ENCODE measurements around the gene MAML3. TPM values are rescaled to one million over a fixed set of nuclear protein-coding genes. Genes with fewer than 3 reads are reported as not detected.

Gene MAML3
- total and polyA plus RNA-seq, 10 donors, result 0.63 to 18.4 (median 12.7) TPM

DNA sequence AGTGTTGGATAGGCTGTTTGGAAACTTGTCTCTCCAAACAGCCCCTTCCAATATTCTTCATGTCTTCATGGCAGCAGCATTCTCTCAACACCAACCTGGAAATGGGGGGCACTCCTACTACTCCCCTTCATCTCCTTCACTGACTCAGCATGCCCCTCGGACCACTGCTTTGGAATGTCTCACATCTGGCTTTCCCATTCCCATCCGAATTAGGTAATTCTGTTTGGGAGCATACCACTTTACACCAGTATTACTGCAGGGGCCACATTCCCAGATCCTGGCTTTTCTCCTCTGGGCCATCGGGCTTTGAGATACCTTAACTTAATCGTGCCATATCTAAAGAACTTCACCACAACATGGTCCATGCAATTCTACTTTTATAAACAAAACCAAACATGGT, 100.8 kb downstream of the MAML3 start:
- WGBS, 5 donors, result 86 to 96% (median 93%) methylated on average over 4 of the region's 4 CpGs
- Histone ChIP-seq H3K27me3 (replicated peaks in 1 of 7) (peaks cover 0 to 11% (median 0%) of the 10 kb centered on the region in 7 donors), H3K36me3 (no peaks in the 10 kb centered on the region), H3K4me1 (peaks cover 8 to 64% (median 36%) of the 10 kb centered on the region in 6 donors), H3K9me3 (no peaks in the 10 kb centered on the region), H3K4me3 (no peak overlapping the region), H3K27ac (no peak overlapping the region)
- intact Hi-C loops (cut with DNase I; ENCODE audit: low total_unique reads), result no loop called here
- DNase-seq, result no peak
- TF ChIP-seq POLR2A (IDR thresholded peaks at IDR 0.05), result no peak

DNA sequence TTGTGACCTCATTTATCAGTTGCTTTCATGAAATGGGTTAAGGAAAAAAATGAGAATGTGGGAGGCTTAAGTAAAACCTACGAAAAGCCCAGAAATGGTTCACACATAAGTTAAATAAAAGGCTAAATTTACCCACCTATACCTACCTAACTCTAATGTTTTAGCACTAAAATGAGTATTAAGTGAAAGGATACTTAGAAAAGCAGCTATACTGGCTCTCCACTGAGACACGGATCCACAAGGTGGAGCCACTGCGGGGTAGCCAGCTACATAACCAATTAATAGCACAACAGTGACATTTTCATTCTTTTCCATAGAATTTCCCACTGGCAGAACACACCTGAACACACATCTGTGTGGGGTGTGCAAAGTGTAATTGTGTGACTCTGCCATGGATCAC, 101.9 kb downstream of the MAML3 start:
- no peak for TF ChIP-seq POLR2AphosphoS5 (IDR thresholded peaks at IDR 0.05)
- no peak for TF ChIP-seq POLR2A (IDR thresholded peaks at IDR 0.05)
- TF ChIP-seq, protein P1, sequence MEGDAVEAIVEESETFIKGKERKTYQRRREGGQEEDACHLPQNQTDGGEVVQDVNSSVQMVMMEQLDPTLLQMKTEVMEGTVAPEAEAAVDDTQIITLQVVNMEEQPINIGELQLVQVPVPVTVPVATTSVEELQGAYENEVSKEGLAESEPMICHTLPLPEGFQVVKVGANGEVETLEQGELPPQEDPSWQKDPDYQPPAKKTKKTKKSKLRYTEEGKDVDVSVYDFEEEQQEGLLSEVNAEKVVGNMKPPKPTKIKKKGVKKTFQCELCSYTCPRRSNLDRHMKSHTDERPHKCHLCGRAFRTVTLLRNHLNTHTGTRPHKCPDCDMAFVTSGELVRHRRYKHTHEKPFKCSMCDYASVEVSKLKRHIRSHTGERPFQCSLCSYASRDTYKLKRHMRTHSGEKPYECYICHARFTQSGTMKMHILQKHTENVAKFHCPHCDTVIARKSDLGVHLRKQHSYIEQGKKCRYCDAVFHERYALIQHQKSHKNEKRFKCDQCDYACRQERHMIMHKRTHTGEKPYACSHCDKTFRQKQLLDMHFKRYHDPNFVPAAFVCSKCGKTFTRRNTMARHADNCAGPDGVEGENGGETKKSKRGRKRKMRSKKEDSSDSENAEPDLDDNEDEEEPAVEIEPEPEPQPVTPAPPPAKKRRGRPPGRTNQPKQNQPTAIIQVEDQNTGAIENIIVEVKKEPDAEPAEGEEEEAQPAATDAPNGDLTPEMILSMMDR (IDR thresholded peaks at IDR 0.05 in 8 of 11, conservative IDR thresholded peaks at IDR 0.05 in 3 of 11), result peak in 9 of 11 experiments; percentile 23 to 60 (median 45)
- DNase-seq, result no peak
- Histone ChIP-seq H3K36me3 (no peaks in the 10 kb centered on the region), H3K27me3 (replicated peaks in 1 of 7) (peaks cover 0 to 11% (median 0%) of the 10 kb centered on the region in 7 donors), H3K9me3 (no peaks in the 10 kb centered on the region), H3K4me1 (peaks cover 9 to 64% (median 39%) of the 10 kb centered on the region in 6 donors), H3K27ac (no peak overlapping the region), H3K4me3 (no peak overlapping the region)
- intact Hi-C loops (cut with DNase I; ENCODE audit: low total_unique reads), result no loop called here
- WGBS, 5 donors, result 41 to 56% (median 48%) methylated on average over 3 of the region's 3 CpGs

DNA sequence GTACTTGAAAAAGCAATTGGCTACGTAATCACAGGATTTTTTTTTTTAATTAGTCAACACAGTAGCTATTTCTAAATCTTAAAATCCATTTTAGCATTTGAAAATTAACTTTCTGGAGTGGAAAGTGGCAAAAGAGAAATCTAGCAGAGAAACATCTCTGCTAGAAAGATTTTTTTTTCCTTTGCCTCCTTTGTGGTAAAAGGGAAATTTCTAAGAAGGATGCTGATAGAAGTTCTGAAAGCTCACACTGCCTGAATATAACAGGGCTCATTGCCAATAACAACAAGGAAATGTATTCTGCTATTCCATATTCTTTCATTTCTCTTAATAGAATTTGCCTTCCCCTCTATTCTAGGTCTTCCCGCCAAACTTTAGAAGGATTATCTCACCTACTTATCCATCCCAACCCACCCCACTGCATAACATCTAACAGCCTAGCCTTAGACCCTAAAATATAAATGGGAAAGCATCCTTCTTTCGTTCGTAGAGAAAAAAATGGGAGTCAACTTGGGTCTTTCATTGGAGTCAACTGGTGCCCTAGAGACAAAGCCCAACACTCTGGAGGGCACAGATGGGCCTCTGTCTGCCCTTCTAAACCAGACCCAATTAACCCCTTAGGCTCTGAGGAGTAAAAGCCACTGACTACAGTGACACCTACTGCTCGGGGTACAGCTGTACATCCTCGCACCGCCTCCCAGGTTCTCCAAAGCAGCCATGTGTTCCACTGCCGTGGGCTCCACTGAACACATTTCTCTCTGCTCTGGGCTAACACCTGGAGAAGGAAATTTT, 103.9 kb downstream of the MAML3 start:
- Histone ChIP-seq H3K36me3 (no peaks in the 10 kb centered on the region), H3K9me3 (no peaks in the 10 kb centered on the region), H3K27ac (peak overlapping the region; percentile 6 to 80 (median 66)), H3K4me1 (peaks cover 9 to 75% (median 47%) of the 10 kb centered on the region in 6 donors), H3K27me3 (replicated peaks in 1 of 7) (peaks cover 0 to 11% (median 0%) of the 10 kb centered on the region in 7 donors), H3K4me3 (peak overlapping the region in 6 of 8 donors; percentile 19 to 62 (median 31))
- intact Hi-C loops (cut with DNase I; ENCODE audit: low total_unique reads), result no loop called here
- TF ChIP-seq, protein P1 (IDR thresholded peaks at IDR 0.05 in 8 of 11, conservative IDR thresholded peaks at IDR 0.05 in 3 of 11), result no peak
- TF ChIP-seq POLR2A (IDR thresholded peaks at IDR 0.05) (no peak), POLR2AphosphoS5 (IDR thresholded peaks at IDR 0.05) (no peak)
- WGBS, 5 donors, result 63 to 72% (median 67%) methylated on average over 8 of the region's 8 CpGs
- DNase-seq, result no peak

DNA sequence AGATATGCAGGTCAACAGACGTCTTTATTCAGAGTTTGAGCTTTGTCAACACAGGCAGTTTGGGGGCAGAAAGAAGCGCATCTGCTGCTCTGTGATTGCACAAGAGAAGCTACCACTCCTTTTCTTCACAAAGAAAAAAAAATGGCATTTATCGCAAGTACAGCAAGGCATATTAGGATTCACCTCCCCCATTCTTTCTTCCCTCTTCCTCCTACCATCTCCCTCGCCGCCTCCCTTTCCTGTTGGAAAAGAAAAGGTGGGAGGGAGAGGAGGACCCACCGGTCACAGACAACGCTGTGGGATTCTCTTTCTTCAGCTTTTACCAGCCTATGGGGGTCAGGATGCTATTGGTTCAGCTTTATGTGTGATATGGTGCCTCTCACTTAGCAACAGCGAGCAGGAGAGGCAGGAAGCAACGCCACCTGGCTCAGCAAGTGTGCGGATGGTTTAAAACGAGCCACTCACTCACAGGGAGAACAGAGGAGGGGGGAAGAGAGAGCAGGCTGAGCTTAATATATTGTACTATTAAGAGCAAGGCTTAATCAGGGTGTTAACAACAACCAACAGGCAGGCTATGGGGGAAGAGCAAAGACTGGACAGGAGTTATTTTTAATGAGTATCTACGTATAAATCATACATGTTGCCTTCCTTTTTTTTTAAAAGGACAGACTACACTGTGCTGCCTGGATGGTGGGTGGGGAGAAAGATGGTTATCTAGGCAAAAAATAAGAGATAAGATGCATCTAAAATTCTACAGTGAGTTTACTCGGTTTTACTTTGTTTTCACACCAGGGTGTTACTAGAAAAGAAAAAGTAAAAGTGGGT, 104.7 kb downstream of the MAML3 start:
- DNase-seq, result peak; percentile 80
- Histone ChIP-seq H3K4me1 (peaks cover 9 to 70% (median 45%) of the 10 kb centered on the region in 6 donors), H3K27me3 (replicated peaks in 1 of 7) (peaks cover 0 to 11% (median 0%) of the 10 kb centered on the region in 7 donors)

More for the DNA sequence above, 104.7 kb downstream of the MAML3 start:
- Histone ChIP-seq H3K36me3 (no peaks in the 10 kb centered on the region), H3K27ac (peak overlapping the region; percentile 6 to 80 (median 66)), H3K4me3 (peak overlapping the region; percentile 11 to 62 (median 25)), H3K9me3 (no peaks in the 10 kb centered on the region)
- intact Hi-C loops (cut with DNase I; ENCODE audit: low total_unique reads), result no loop called here
- WGBS, 5 donors, result 1 to 3% (median 1%) methylated on average over 13 of the region's 13 CpGs
- TF ChIP-seq POLR2A (IDR thresholded peaks at IDR 0.05) (no peak), POLR2AphosphoS5 (IDR thresholded peaks at IDR 0.05) (peak in 1 of 3 donors; percentile 24)
- TF ChIP-seq, protein P1 (IDR thresholded peaks at IDR 0.05 in 8 of 11, conservative IDR thresholded peaks at IDR 0.05 in 3 of 11), result no peak

Data from spleen (tissue), 11 donors.